ENCODE measurements around the gene C5orf63. TPM values are rescaled to one million over a fixed set of nuclear protein-coding genes. Genes with fewer than 3 reads are reported as not detected.

The C5orf63 gene
- total RNA-seq (2021): 0.55 and 1.2 TPM in 2 replicates
- long read RNA-seq, partial matches to known transcripts: 0 of 1 reads
- long read RNA-seq, other reads (novel, unspliced or antisense): 1 of 1 reads

DNA sequence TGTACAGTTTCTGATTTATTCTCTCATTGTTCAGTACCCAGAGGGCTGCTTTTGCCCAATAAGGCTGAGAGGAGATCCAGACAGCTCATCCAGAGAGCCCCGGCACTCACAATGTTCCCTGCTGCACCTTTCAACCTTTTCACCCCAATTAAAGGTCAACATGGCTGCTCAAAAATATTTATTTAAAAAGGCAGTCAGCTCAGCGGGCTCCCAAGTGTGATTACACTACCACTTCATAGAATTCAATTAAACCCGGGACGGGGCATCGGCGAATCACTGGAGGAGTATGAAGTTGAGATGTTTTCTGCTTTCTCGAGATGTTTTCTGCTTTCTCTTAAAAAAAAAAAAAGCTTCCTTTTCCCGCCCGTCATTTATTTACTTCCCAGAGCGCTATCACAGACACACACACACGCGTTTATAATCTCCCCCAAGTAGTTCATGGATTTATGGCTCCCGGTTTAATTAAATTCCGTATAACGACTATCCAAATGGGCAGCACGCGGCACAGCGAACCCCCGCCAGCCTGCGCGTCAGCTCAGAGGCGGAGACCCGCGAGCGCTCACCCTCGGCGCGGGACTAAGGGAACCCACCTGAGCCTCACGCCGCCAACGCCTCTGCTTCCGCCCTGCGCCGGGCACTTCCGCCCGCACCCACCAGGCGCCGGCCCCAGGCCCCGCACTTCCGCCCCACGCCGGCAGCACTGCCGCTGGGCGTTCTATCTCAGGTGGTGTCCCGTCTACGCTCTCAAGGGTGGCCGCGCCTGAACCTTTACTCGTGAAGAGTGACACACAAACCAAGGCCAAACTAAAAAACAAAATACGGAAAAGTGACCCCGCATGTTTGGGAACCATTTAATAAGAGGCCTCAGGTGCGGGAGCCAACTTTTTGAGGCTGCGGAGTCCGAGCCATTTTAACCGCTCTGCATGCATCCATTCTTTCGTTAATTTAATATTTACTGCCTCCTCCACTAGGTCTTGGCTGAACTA is at the start of gene C5orf63:
C5orf63 (minus strand) TSS at position 642 of the 986 bp plus-strand sequence. CDS start 14,507 bp downstream, outside the sequence.
- Histone ChIP-seq H3K4ac (ENCODE audit: low read depth, low read length) (no peak within 1 kb of the TSS), H2AFZ (ENCODE audit: low read length) (no peak within 1 kb of the TSS), H3K14ac (ENCODE audit: insufficient read depth, low read length) (peak within 1 kb of the TSS; percentile 46; the same call in 1 of the 2 replicates), H3K4me2 (ENCODE audit: insufficient read depth, insufficient read length, low read length) (no peak within 1 kb of the TSS), H3K23me2 (ENCODE audit: insufficient read length, low read depth, low read length, poor library complexity, severe bottlenecking) (peaks cover 3% of the 10 kb centered on the region), H3K79me2 (ENCODE audit: insufficient read depth, low read length) (no peaks in the 10 kb centered on the region), H3K18ac (ENCODE audit: insufficient read length, low read depth, low read length) (no peak within 1 kb of the TSS), H2BK120ac (ENCODE audit: low read depth, low read length, poor library complexity, severe bottlenecking) (no peak within 1 kb of the TSS), H2BK15ac (ENCODE audit: low read depth, low read length) (no peak within 1 kb of the TSS), H3K56ac (ENCODE audit: insufficient read length, low read depth, low read length) (no peak within 1 kb of the TSS), H3K23ac (ENCODE audit: insufficient read length, low read depth, low read length) (no peak within 1 kb of the TSS), H2AK5ac (ENCODE audit: insufficient read length, low read length) (no peak within 1 kb of the TSS), H3K27me3 (ENCODE audit: insufficient read depth, low read length) (no peaks in the 10 kb centered on the region), H2BK5ac (ENCODE audit: insufficient read length, low read length) (no peak within 1 kb of the TSS), H3K27ac (ENCODE audit: insufficient read length, low read depth, low read length) (no peak within 1 kb of the TSS), H2BK20ac (ENCODE audit: low read depth, low read length, poor library complexity, severe bottlenecking) (no peak within 1 kb of the TSS), H3K9me3 (ENCODE audit: control insufficient read depth, low read depth, low read length) (no peaks in the 10 kb centered on the region), H3K9ac (ENCODE audit: extremely low read depth, insufficient read length, low read length) (no peak within 1 kb of the TSS), H3K79me1 (ENCODE audit: insufficient read depth, low read depth, low read length, poor library complexity, severe bottlenecking) (no peaks in the 10 kb centered on the region), H4K20me1 (ENCODE audit: control insufficient read depth, insufficient read depth, insufficient read length) (no peaks in the 10 kb centered on the region), H4K8ac (replicated peaks; ENCODE audit: insufficient read length, low read depth, low read length) (no peak within 1 kb of the TSS), H3K4me1 (ENCODE audit: insufficient read depth, low read length) (peaks cover 16% of the 10 kb centered on the region; the same call in 1 of the 2 replicates), H3T11ph (ENCODE audit: low read length) (no peak within 1 kb of the TSS), H4K5ac (ENCODE audit: insufficient read length, low read depth, low read length) (no peak within 1 kb of the TSS), H4K91ac (ENCODE audit: insufficient read length, low read depth, low read length) (no peak within 1 kb of the TSS), H2BK12ac (ENCODE audit: insufficient read length, low read depth, low read length) (no peak within 1 kb of the TSS)
- no CpG with 5 or more reads among the region's 56 CpGs for WGBS (ENCODE audit: extremely low coverage, insufficient read length, low lambda C conversion rate)
- Mint-ChIP-seq H3K27ac (no peak within 1 kb of the TSS; a peak in 1 of 7 replicates), H3K9me3 (no peaks in the 10 kb centered on the region), H3K27me3 (ENCODE audit: low read depth) (no peaks in the 10 kb centered on the region), H3K36me3 (ENCODE audit: insufficient read depth in 1 of 3, low read depth in 3 of 3) (no peaks in the 10 kb centered on the region; a peak in 1 of 7 replicates), H3K4me1 (peaks cover 54% of the 10 kb centered on the region in 2 experiments), H3K4me3 (peak within 1 kb of the TSS in 1 of 2 experiments; percentile 57; a peak in 3 of 5 replicates)
- TF ChIP-seq, protein P1, sequence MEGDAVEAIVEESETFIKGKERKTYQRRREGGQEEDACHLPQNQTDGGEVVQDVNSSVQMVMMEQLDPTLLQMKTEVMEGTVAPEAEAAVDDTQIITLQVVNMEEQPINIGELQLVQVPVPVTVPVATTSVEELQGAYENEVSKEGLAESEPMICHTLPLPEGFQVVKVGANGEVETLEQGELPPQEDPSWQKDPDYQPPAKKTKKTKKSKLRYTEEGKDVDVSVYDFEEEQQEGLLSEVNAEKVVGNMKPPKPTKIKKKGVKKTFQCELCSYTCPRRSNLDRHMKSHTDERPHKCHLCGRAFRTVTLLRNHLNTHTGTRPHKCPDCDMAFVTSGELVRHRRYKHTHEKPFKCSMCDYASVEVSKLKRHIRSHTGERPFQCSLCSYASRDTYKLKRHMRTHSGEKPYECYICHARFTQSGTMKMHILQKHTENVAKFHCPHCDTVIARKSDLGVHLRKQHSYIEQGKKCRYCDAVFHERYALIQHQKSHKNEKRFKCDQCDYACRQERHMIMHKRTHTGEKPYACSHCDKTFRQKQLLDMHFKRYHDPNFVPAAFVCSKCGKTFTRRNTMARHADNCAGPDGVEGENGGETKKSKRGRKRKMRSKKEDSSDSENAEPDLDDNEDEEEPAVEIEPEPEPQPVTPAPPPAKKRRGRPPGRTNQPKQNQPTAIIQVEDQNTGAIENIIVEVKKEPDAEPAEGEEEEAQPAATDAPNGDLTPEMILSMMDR (conservative IDR thresholded peaks at IDR 0.05): no peak; the same call in 2 of the 3 replicates
- peak; percentile 66 for DNase-seq

All from H9 (cell line).